HG03139 (cell line): ENCODE data around the gene PIGR.

Source experiments
- ATAC-seq: cut with Tn5 transposase; IDR thresholded peaks from one replicate; pipeline ENCODE4 v1.9.1; 2021; ENCODE audit not compliant: unreplicated experiment

The PIGR gene

GRCh38 chr1:206961668-206962067, 15.4 kb upstream of the PIGR start:
- ATAC-seq: no peak

DNA sequence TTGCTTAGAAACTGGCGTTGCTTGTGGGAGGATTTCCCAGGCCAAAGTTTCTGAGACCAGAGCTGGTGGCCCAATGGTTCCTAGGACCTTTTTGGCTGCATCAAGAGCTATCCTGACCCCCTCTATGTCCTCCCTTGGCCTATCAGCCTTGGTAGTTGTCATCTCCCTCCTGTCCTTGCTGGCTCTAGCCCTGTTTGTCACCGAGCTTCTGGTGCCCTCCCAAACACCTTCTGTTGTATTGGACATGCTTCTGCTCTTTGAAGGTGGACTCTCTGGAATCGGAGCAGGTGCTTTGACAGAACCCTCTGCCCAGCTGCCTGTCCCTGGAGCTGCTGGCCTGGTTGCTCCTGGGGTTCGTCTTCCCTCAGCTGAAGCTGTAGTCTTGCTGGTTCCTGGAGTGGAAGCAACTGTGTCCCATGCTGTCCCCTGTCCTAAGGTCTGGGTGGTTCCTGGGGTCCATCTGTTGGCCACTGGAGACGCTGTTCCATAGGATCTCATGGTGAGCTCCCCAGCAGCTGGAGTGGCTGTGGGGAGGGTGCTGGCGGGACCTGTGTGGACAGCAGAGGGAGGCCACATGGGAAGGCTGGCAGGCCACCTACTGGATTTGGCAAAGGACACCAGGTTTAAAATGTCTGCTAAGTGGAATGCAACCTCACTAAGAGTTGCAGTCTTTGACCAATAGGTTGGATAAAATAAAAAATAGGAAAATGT, 14.6 kb upstream of the PIGR start:
- no peak for ATAC-seq

- no peak for ATAC-seq
Measured at GRCh38 chr1:206958144-206958543, 11.9 kb upstream of the PIGR start.

DNA sequence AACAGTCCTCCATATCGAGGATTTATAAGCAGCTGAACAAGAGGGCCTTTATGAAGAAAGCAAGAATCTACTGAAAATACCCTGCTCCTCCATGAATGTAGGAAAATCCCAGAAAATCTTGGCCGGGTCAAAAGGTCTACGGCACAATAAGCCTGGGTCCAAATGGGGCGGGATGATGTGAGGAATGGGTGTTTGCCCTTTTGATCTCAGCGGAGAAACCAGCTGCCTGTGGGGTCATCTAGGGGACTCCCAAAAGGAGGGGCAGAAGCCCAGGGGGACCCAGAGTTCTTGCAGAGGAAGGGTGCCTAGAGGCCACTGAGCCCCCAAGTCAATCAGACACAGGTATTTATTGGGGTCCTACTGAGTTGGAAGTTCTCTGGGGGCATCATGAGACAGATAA, 11.4 kb upstream of the PIGR start:
- ATAC-seq: no peak

- no peak for ATAC-seq
Measured at GRCh38 chr1:206955476-206956451, 9.5 kb upstream of the PIGR start.

DNA sequence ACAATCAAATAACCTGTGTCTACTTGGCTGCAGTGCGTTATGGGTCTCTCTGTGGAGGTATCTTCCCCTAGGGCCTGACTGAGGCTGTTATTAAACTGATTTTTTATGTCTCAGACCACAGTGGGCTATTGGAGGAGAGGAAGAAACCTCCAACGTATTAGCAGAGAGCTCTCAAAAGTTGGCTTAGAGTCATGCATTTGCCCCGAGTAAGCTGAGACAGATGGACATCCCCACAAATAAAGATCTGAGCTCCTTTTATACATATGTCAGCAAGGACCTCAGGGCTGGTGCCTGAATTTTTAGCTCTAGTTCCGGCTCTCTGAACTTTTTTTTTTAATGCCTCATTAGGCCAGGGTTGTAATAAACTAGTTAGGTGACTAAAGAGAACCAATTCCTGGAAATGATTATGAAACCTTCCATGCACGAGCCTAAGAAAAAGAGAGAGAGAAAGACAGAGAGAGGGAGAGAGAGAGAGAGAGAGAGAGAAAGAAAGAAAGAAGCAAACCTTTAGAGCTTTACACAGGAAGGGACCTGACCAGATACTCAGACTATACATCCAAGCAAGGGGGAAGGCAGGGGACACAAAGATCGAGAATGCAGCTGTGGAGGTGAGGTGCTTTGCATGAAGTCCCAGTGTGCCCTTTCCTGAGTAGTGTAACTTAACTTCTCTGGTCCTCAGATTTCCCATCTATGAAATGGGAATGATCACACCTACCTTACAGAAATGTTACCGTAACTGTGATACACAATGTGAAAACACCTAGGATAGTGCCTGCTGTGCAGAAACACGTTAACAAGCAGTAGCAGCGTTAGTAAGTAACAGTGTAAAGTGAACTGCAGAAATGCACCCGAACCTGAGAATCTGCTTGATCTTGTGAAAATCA, 8.4 kb upstream of the PIGR start:
- no peak for ATAC-seq

GRCh38 chr1:206953626-206954025, 7.4 kb upstream of the PIGR start:
- ATAC-seq: no peak

DNA sequence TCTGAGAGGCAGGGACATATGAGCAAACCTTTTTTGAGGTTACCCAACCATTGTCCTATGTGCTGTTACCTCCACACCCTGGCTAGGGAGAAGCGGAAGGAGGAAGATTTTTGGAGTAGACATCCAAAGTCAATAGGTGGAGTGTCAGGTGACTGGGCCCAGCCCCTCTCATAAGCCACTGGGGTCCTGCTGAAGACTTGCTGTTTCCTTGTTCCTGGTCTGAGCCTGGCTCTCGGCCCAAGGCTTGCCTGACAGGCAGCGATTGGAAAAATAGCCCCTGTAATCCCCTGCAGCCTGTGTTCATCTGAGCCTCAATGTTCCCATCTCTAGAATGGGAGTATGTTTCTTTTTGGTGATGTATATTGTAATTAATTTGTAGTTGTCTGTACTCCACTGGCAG, 6.9 kb upstream of the PIGR start:
- ATAC-seq: no peak

GRCh38 chr1:206952171-206952570, 5.9 kb upstream of the PIGR start:
- ATAC-seq: no peak

DNA sequence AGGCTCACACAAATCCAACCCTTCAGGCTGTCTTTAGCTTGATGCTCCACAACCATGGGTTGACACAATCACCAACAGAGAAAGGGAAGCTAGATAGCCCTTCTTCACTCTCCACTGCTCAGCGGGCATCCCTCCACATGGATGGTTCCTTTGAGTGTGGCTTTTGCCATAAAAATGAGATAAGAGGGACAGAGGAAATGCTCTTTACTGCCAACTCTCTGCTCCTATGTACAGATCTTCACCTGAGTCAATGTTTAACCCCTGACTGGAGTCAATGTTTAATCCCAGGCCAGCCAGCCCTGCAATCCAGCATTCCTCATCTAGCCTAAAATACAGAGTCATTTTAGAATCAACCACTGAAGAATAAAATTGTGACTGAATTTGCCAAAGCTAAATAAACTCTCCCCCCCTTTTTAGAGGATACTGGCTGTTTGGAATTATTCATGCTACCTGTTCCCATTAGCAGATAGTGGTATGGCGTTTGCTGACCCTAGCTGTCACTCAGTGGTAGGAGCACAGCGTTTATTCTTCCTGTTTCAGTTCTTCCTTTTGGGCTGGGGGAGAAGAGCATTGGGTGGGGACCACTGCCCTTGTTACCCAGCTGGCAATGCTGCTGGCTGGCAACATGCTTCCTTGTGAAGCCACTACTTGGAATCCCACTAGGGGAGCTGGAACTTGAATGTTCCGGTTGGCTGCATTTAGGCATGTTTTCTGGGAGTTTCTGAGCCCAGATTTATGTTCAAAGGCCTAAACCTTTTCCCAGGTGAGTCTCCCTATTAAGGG, 5.2 kb upstream of the PIGR start:
- peak; percentile 37 for ATAC-seq

DNA sequence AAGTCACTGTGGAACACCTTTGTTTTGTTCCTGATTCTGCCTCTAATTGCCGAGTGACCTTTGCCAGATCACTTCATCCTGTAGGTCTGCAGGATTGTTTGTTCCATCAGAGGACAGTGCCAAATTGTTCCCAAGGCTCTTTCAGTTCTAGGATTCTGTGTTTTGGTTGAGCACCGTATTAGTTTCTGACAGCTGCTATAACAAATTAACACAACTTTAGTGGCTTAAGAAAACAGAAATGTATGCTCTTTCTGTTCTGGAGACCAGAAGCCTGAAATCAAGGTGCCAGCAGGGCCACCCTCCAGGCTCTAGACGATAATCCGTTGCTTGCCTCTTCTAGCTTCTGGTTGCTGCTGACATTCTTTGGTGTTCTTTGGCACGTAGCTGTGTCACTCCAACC, 3.4 kb upstream of the PIGR start:
- ATAC-seq: no peak

GRCh38 chr1:206949208-206949607, 2.9 kb upstream of the PIGR start:
- ATAC-seq: no peak

DNA sequence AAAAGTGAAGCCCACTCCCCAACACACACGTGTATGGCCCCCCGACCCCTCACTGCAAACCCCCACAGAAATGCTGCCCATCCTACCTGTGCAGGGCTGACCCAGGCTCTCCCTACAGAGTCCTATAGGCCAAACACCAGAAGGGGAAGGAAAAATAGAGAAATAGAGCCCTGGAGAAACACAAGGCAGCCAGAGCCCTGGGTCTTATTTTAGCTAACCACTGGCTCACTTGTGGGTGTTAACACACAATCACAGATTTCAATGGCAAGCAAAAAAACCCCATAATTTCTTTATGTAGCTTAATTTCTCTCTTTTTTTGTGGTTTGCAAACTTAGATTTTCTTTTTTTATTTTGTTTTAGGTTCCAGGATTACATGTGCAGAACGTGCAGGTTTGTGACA, 989 bp upstream of the PIGR start:
- no peak for ATAC-seq

DNA sequence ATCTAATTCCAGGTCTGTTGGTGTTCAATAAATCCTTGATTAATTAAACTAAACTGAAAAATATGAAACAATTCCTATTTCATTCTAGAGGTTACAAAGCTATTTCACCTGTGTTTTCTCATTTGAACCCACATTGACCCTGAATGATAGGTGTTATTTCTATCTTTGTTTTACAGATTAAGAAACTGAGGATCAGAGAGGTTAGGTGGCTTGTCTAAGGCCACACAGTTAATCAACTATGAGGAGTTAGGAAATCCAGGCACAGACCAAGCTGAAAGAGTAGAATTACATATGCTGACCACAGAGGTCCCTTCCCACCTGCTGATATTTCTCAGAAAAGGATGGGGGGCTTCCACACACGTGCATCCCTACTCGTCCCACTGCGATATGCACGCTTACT, 487 bp downstream of the PIGR start:
- no peak for ATAC-seq

- ATAC-seq: no peak
Measured at GRCh38 chr1:206944703-206945102, 1.6 kb downstream of the PIGR start.

DNA sequence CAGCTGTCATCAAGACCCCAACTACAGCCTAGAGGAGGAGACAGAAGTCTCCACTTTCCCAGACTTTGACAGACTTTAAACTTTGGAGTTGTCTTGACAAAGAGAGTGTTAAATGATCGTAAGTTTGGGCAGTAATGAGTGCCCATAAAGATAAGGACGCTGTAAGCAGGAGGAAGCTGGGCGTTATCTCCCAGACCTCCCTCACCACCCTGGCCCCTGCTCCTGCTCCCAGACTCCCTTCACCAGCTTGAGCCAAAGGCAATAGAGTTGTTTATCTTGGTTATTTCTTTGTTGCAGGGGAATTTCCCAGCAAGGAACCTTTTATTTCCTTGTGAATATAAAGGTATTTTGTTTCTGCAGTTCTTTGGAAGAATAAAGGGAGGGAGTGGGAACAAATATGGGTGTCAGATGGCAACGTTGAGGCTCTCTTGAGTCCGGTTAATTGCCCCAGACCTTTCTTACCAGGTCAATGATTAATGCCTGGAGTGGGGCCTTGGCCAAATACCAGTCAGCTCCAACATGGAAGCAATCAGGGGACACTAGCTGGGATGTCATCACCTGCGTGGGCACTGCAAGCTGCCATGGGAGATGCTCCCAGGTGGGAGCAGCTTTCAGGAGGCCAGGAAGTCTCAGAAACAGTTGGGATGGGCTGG, 4.4 kb downstream of the PIGR start:
- ATAC-seq: no peak

GRCh38 chr1:206940588-206940936, 5.7 kb downstream of the PIGR start:
- ATAC-seq: no peak

DNA sequence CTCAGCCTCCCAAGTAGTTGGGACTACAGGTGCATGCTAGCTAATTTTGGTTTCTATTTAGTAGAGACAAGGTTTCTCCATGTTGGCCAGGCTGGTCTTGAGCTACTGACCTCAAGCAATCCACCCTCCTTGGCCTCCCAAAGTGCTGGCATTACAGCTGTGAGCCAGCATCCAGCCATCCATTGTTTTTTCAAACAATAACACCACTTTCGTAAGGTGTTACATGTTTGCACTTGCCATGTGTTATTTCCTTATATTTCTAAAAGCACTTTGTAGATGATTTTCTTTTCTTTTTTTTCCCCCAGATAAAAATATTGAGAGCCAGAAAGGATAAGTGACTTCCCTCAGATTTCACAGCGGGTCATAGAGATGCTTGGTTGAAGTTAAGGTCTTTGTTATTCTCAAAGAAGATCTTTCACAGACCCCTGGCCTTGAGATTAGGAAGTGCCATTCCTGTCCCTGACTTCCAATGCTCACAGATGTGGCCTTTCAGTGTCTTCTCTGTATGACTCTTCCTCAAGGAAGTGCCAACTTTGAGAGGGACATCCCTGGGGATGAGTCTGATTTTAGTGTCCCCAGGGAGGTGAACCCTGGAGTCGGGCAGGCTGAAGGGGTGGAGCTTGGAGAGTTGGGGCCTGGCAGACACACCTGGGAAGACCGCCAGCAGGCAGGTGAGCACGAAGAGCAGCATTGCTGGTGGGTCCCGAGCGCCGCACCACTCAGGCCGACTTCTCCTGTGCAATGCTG, 6.3 kb downstream of the PIGR start:
- ATAC-seq: no peak

DNA sequence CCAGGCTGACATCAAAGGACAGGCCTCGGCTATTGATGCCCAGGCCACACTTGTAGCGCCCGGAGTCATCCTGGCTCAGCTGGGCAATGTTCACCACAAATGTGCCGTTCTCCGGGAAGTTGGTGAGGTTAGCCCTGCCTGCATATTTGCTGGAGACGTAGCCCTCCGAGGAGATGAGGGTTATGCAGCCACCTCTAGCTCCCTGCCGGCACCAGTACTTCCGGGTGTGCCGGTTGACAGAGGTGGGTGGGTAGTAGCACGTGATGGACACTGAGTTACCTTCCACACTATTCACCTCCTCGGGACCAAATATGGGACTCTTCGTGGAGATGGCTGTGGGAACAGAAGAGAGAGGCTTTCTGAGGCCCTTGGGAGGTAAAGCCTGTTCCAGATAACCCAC, 7.1 kb downstream of the PIGR start:
- ATAC-seq: no peak
